Stimulated activated CD4-positive, alpha-beta T cell treated with anti-CD3 and anti-CD28 coated beads, Interleukin-2, amount 100 ng/mL, for 24 hours (primary cell): ENCODE data around the gene TMEM80.
"Not testable (repeated sequence)": the region's sequence is repeated elsewhere in the genome, so short reads cannot be mapped to it uniquely, and the experiment has no call there.

Experiments
- DNase-seq, 2 donors: peaks; one replicate each; pipeline ENCODE4 v3.0.0-alpha.2; 2020

Gene TMEM80

GRCh38 chr11:695538-696248 lies at the start of gene TMEM80:
TMEM80 (plus strand) TSS chr11:695816; CDS start chr11:695828, 12 bp downstream.
- DNase-seq: peak; percentile 97 to 99

- DNase-seq: no peak
Measured at GRCh38 chr11:646214-646613, 49.4 kb upstream of the TMEM80 start.

- not testable (repeated sequence) for DNase-seq
Measured at GRCh38 chr11:647672-648158, 47.9 kb upstream of the TMEM80 start.

GRCh38 chr11:650482-650881 lies 45.1 kb upstream of the TMEM80 start:
- DNase-seq: no peak

GRCh38 chr11:653136-653535 lies 42.5 kb upstream of the TMEM80 start:
- not testable (repeated sequence) for DNase-seq

- no peak for DNase-seq
Measured at GRCh38 chr11:653837-654236, 41.8 kb upstream of the TMEM80 start.

GRCh38 chr11:654444-654843 lies 41.2 kb upstream of the TMEM80 start:
- DNase-seq: not testable (repeated sequence)

GRCh38 chr11:655036-655726 lies 40.4 kb upstream of the TMEM80 start:
- DNase-seq: no peak

GRCh38 chr11:656426-656825 lies 39.2 kb upstream of the TMEM80 start:
- DNase-seq: no peak

GRCh38 chr11:656866-657265 lies 38.8 kb upstream of the TMEM80 start:
- no peak for DNase-seq

GRCh38 chr11:657691-658126 lies 37.9 kb upstream of the TMEM80 start:
- no peak for DNase-seq

GRCh38 chr11:659532-660085 lies 36.0 kb upstream of the TMEM80 start:
- no peak for DNase-seq

GRCh38 chr11:660281-660680 lies 35.3 kb upstream of the TMEM80 start:
- no peak for DNase-seq

- DNase-seq: no peak
Measured at GRCh38 chr11:660681-661444, 34.8 kb upstream of the TMEM80 start.

- DNase-seq: peak; percentile 40 to 44
Measured at GRCh38 chr11:662689-663274, 32.8 kb upstream of the TMEM80 start.

GRCh38 chr11:665062-665703 lies 30.4 kb upstream of the TMEM80 start:
- no peak for DNase-seq

GRCh38 chr11:665704-666281 lies 29.8 kb upstream of the TMEM80 start:
- DNase-seq: no peak

GRCh38 chr11:673866-674265 lies 21.8 kb upstream of the TMEM80 start:
- DNase-seq: no peak

GRCh38 chr11:674406-674805 lies 21.2 kb upstream of the TMEM80 start:
- no peak for DNase-seq

GRCh38 chr11:678297-678696 lies 17.3 kb upstream of the TMEM80 start:
- DNase-seq: no peak

- DNase-seq: no peak
Measured at GRCh38 chr11:679271-680207, 16.1 kb upstream of the TMEM80 start.
